HuH-7 (cell line): ENCODE data around the gene HOXB6.

Experiments
- DNase-seq: peaks from one replicate; pipeline ENCODE4 v3.0.0; 2011; ENCODE audit warnings: low spot score

Gene HOXB6

GRCh38 chr17:48621410-48622392, 16.9 kb upstream of the HOXB6 start:
- no peak for DNase-seq

GRCh38 chr17:48620461-48621139, 15.8 kb upstream of the HOXB6 start:
- DNase-seq = no peak

GRCh38 chr17:48619826-48620449, 15.2 kb upstream of the HOXB6 start:
- DNase-seq = no peak

- peak; percentile 99 for DNase-seq
Observed at GRCh38 chr17:48618256-48618896, 13.6 kb upstream of the HOXB6 start.

GRCh38 chr17:48617471-48618255, 12.9 kb upstream of the HOXB6 start:
- DNase-seq = no peak

- no peak for DNase-seq
Observed at GRCh38 chr17:48616717-48617470, 12.1 kb upstream of the HOXB6 start.

GRCh38 chr17:48615963-48616716, 11.4 kb upstream of the HOXB6 start:
- DNase-seq = no peak

GRCh38 chr17:48615047-48615962, 10.5 kb upstream of the HOXB6 start, which contains the start of gene HOXB8:
TSS of gene HOXB8 (minus strand) at chr17:48615292. CDS start at chr17:48614704, 588 bp downstream.
- no peak for DNase-seq

- DNase-seq = no peak
Observed at GRCh38 chr17:48613862-48614694, 9.3 kb upstream of the HOXB6 start.

GRCh38 chr17:48612854-48613691, 8.3 kb upstream of the HOXB6 start:
- no peak for DNase-seq

GRCh38 chr17:48612456-48612853, 7.7 kb upstream of the HOXB6 start:
- no peak for DNase-seq

- no peak for DNase-seq
Observed at GRCh38 chr17:48611681-48612455, 7.1 kb upstream of the HOXB6 start.

GRCh38 chr17:48611213-48611612, 6.4 kb upstream of the HOXB6 start:
- no peak for DNase-seq

GRCh38 chr17:48610282-48611211, 5.8 kb upstream of the HOXB6 start, which contains the start of gene HOXB7:
TSS of gene HOXB7 (minus strand) at chr17:48611017. CDS start at chr17:48610918, 99 bp downstream.
- DNase-seq = no peak
